K562 (cell line): Measurements from ENCODE around the gene TMEM203.

Experiments used
- CBFB ChIP-seq: sonication (generic); formaldehyde crosslinking; IDR thresholded peaks from 2 replicates; pipeline ENCODE4 v1.4.0; 2020; ENCODE audit warnings: mild to moderate bottlenecking, missing genetic modification reagents
- CHD2 ChIP-seq: IDR thresholded peaks from 2 replicates; pipeline ENCODE4 v1.6.1; 2011; ENCODE audit warnings: low read depth, low read length
- EZH2 ChIP-seq: IDR thresholded peaks from 2 replicates; pipeline ENCODE4 v1.6.1; 2012; ENCODE audit warnings: low read depth, mild to moderate bottlenecking, inconsistent platforms, low read length, borderline replicate concordance
- FOXJ2 ChIP-seq: fragments of 200-800 bp; sonication (Bioruptor generic); IDR thresholded peaks from 2 replicates; pipeline ENCODE4 v1.6.1; 2016; ENCODE audit warnings: missing genetic modification characterization, missing compliant biosample characterization
- HDAC2 ChIP-seq: fragments of 450-650 bp; IDR thresholded peaks from 2 replicates; pipeline ENCODE4 v1.6.1; 2016; ENCODE audit warnings: mild to moderate bottlenecking
- KAT8 ChIP-seq: fragments of 450-650 bp; IDR thresholded peaks from 2 replicates; pipeline ENCODE4 v1.6.1; 2016; ENCODE audit warnings: low read depth, mild to moderate bottlenecking
- KDM1A ChIP-seq, 2 experiments: fragments of 450-650 bp; IDR thresholded peaks; 2 replicates each; pipeline ENCODE4 v1.6.1; 2016; ENCODE audit warnings: mild to moderate bottlenecking in 2 of 2
- MAX ChIP-seq: sonication (generic); formaldehyde crosslinking; IDR thresholded peaks from 2 replicates; pipeline ENCODE4 v1.9.0; 2022; ENCODE audit warnings: mild to moderate bottlenecking, missing genetic modification reagents
- POLR2A ChIP-seq: fragments of 450-650 bp; conservative IDR thresholded peaks from 2 replicates; pipeline ENCODE4 v1.6.1; 2016
- SP1 ChIP-seq: sonication (generic); formaldehyde crosslinking; IDR thresholded peaks from 2 replicates; pipeline ENCODE4 v1.8.1; 2022; ENCODE audit warnings: mild to moderate bottlenecking, missing genetic modification reagents
- TRIM28 ChIP-seq: fragments of 450-650 bp; IDR thresholded peaks from 2 replicates; pipeline ENCODE4 v1.6.1; 2017
- TSC22D4 ChIP-seq: fragments of 450-650 bp; IDR thresholded peaks from 2 replicates; pipeline ENCODE4 v1.6.1; 2016; ENCODE audit warnings: missing genetic modification characterization, missing biosample characterization, control low read depth

GRCh38 chr9:137218212-137218753, 12.8 kb upstream of the TMEM203 start:
- TF ChIP-seq SP1, result no peak
- no peak for TF ChIP-seq KAT8
- TF ChIP-seq EZH2, result no peak
- no peak for TF ChIP-seq TSC22D4
- TF ChIP-seq HDAC2, result no peak
- no peak for TF ChIP-seq KDM1A (IDR thresholded peaks at IDR 0.05)
- TF ChIP-seq MAX (CRISPR knock-in tag), result no peak
- no peak for TF ChIP-seq TRIM28
- TF ChIP-seq POLR2A, result no peak
- TF ChIP-seq CHD2, result no peak
- TF ChIP-seq FOXJ2 (tag), result no peak
- TF ChIP-seq CBFB (CRISPR knock-in tag), result no peak
